Daoy (cell line): ENCODE results near the gene WBP1L. TPM values are rescaled to one million over a fixed set of nuclear protein-coding genes. Genes with fewer than 3 reads are reported as not detected.
"Not testable (repeated sequence)": the region's sequence is repeated elsewhere in the genome, so short reads cannot be mapped to it uniquely, and the experiment has no call there.

Source experiments
- DNase-seq: peaks from one replicate; pipeline ENCODE4 v3.0.0-alpha.2; 2015; ENCODE audit warnings: low read depth
- total RNA-seq: library from RNA; depleted of rRNA; stranded (reverse); fragments of >200 nt; shearing (Covaris generic); gene quantifications from 2 replicates; pipeline ENCODE4 v1.2.3, GENCODE V29; 2014; rRNA removed

The WBP1L gene
- total RNA-seq, 1 experiment from 2014 or later: 10.9 TPM

DNA sequence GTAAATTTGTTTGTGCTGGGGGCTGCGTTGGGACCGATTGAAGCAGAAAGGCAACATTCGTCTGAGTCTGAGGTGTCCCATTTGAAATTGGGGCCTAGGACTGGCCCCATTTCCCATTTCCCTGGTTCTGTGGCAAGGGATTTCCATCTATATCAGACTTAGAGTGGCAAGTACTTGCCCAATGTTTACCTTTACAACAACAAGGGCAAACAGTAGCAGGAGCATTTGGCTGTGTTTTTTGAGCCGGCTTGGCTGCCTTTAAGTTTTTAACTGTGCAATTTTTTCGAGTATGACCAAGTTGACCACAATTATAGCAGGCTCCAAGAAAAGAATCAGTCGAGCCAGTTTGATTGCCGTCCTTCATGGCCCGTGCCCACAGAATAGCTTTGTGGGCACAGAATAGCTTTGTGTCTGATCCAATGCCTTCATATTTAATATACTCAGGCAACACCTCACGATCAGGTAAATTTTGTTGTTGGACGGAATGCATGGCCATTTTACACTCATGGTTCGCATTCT lies 98.1 kb downstream of the WBP1L start:
- DNase-seq: no peak

DNA sequence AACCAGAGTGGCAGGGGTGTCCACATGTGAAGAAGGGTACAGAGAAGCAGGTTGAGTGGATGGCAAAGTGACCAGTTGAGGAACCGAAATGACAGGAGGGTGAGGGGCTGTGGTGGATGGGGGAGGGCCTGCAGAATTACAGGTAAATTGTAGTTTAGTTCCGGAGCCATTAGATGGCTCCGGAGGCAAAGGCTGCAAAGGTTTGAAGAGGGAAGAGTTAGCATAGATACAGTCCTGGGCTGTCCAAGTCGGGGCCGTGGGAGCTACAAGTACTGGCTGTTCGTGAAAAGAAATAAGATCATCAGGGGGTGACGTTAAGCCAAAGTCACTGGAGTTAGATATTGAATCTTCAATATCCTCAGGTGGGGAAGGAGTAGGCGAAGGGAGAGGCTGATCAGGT lies 99.4 kb downstream of the WBP1L start:
- not testable (repeated sequence) for DNase-seq

DNA sequence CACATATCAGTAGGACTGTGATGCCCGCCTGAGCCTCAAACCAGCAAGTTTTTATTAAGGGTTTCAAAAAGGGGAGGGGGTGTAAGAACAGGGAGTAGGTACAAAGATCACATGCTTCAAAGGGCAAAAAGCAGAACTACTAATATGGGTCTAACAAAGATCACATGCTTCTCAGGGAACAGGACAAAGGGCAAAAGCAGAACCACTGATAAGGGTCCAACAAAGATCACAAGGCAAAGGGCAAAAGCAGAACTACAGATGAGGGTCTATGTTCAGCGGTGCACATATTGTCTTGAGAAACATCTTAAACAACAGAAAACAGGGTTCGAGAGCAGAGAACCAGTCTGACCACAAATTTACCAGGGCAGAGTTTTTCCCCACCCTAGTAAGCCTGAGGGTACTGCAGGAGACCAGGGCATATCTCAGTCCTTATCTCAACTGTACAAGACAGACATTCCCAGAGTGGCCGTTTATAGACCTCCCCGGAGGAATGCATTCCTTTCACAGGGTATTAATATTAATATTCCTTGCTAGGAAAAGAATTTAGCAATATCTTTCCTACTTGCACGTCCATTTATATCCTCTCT lies 100.5 kb downstream of the WBP1L start:
- not testable (repeated sequence) for DNase-seq

DNA sequence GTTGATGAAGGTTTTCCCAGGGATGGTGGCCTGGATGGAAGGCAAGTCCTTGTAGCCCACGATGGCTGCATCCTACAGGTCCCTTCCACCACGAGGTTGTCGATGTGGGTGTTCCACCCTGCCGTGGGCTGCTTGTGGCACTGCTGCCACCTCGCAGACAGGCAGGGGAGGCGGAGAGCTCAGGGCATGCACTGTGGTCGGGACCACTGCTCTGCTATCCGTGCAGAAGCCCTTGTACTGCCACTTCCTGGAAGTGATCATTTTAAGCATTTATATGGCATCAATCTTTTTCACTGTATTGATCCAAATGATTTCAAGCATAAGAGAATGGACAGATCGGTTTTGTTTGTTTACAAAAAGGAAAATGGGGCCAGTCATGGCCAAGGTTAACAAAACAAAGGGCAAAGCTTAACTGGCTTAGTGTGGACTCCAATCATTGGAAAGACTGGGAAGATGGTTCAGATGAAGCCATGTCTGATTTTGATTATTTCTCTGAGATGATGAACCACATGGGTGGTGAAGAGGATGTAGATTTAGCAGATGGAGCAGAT lies 101.7 kb downstream of the WBP1L start:
- no peak for DNase-seq

DNA sequence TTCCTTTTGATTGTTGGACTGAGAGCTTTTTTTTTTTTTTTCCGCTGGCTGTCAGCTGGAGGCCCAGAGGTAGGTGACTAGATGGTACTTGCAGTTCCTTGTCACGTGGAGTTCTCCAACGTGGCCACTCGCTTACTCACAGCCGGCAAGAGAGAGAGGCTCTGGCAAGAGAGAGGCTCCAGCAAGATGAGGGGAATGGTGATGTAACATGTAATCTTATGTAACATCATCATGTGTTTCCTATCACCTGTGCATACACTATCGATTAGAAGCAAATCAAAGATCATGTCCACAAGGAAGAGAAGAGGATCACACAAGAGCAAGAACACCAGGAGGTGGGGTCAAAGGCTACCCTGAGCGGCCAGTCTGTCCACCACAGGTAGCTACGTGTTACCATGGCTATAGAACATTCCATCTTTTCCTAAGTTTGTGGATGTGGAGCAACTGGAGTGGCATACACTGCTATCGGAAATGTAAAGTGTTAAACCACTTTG lies 106.3 kb downstream of the WBP1L start:
- no peak for DNase-seq

DNA sequence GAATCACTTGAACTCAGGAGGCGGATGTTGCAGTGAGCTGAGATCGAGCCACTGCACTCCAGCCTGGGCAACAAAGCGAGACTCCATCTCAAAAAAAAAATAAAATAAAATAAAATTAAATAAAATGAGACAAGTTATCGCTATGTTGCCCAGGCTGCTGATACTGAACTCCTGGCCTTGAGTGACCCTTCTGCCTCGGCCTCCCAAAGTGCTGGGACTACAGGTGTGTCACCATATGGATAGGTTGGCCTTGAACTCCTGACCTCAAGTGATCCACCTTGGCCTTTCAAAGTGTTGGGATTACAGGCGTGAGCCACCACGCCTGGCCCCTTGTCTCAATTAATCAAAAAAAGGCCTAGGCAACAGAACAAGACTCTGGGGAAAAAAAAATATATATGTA lies 109.5 kb downstream of the WBP1L start:
- DNase-seq: not testable (repeated sequence)

DNA sequence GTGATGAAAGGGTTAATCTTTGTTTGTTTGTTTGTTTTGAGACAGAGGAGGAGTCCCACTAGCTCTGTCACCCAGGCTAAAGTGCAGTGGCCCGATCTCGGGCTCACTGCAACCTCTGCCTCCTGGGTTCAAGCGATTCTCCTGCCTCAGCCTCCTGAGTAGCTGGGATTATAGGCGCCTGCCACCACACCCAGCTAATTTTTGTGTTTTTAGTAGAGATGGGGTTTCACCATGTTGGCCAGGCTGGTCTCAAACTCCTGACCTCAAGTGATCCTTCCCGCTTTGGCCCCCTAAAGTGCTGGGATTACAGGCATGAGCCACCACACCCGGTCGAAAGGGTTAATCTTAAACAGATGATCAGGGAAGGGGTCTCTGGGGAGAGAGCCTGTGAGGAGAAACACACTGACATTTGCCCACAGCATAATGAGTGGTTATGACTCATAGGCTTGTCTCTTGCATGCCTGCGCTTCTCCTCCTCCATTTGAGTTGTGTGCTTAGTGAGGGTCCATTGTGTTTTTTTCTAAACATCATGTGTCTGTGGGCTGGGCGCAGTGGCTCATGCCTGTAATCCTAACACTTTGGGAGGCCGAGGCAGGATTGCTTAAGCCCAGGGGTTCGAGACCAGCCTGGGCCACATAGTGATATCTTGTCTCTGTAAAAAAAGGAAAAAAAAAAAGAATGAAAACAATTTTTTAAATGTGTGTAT lies 112.1 kb downstream of the WBP1L start:
- peak; percentile 91 for DNase-seq

DNA sequence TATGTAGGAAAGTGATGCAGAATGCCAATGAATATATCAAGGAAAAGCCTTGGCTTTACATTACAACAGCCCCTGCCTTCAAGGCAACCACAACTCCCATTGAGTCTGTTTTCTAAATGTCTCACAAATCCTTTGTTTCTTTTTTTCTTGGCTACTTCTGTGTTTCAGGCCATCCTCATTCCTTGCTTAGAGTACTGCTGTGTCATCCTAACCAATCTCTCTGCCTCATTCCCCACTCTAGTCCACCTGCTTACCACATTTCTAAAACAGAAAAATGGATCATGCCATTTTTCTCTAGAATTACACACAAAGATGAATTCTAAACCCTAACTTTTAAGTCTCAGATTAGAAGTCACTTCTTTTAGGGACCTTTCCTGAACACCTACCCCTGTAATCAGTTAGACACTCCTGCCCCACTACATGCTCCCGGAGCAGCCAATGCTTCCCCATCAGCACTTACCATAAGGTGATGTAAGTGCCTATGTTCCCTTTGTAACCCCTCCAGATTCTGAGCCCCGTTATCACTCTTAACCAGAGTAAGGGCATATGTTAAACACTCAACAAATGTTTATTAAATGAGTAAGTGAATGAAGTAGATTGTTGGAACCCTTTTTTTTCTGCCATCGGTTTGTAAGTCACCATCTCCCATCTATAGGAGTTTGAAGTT lies 113.1 kb downstream of the WBP1L start:
- DNase-seq: no peak

DNA sequence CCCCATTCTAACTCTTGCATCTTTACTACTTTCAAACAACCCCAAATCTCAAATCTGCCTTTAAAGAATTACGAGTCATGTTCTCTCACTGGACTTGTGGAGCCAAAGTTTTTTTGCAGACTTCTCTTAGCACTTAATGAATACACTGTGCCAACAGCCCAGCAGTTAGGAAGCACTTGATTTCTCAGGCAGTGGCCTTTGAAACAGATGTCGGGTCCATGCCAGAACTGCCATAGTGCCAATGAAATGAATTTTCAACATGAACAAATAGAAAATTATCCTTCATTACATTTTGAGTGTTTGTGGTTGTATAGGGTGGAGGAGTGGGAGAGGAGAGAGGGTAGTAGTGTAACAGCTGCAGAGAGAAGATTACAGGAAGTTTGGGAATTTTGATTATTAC lies 116.2 kb downstream of the WBP1L start:
- DNase-seq: no peak

DNA sequence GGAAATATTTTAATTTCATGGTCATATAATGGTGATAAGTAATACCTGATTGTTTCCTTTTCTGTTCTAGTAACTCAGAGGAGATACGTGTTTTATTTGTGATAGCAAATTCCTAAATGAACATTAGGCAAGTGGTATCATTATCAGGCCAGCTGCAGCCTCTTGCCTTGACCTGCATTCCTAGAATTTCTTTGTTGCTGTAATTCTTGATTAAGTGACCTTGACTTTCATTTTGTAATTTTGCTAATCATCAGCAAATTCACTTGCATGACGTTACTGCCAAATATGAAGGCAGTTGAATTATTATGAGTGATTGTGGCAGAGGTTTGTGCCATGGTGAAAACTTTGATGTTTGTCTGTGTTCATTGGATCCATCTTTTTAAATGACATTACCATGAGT lies 119.9 kb downstream of the WBP1L start:
- DNase-seq: no peak

DNA sequence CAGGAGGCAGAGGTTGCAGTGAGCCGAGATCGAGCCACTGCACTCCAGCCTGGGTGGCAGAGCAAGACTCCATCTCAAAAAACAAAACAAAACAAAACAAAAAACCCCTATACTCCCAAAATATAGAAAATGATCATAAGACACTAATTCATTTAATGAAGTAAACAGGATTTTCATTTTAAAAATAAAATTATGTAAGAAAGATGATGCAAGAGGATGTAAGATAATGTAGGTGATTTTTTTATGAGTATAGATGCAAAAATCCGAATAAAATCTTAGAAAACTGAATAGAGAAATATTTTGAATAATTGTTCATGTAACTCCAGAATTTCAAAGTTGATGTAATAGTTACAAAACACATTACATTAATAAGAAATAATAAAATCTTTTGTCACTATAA lies 121.9 kb downstream of the WBP1L start:
- DNase-seq: no peak

Other genes starting within 250 kb of the WBP1L start
- 77.7 and 79.4 TPM in 2 replicates for gene ACTR1A, start 241.2 kb upstream of the WBP1L start, total RNA-seq
- 0.40 and 0.60 TPM in 2 replicates for gene SUFU, start 240.0 kb upstream of the WBP1L start, total RNA-seq
- 39.8 and 54.1 TPM in 2 replicates for gene TRIM8, start 99.5 kb upstream of the WBP1L start, total RNA-seq
- 5.9 and 9.0 TPM in 2 replicates for gene ARL3, start 29.6 kb upstream of the WBP1L start, total RNA-seq
- 0.89 and 5.5 TPM in 2 replicates for gene SFXN2, start 29.3 kb upstream of the WBP1L start, total RNA-seq
- gene CYP17A1, start 93.5 kb downstream of the WBP1L start, total RNA-seq: not detected in 2 replicates
- 10.9 and 13.0 TPM in 2 replicates for gene BORCS7, start 110.3 kb downstream of the WBP1L start, total RNA-seq
- gene AS3MT, start 125.5 kb downstream of the WBP1L start, total RNA-seq: 0.34 and 0.54 TPM in 2 replicates
- 2.7 and 2.9 TPM in 2 replicates for gene CNNM2, start 174.3 kb downstream of the WBP1L start, total RNA-seq